Measurements from ENCODE around the gene GH2.
"Not testable (repeated sequence)": the region's sequence is repeated elsewhere in the genome, so short reads cannot be mapped to it uniquely, and the experiment has no call there.

The GH2 gene

GRCh38 chr17:63911041-63911635 is 29.4 kb upstream of the GH2 start, which contains the start of gene CSHL1:
CSHL1 (minus strand) TSS chr17:63911258; CDS start chr17:63911196, 62 bp downstream.
- DNase-seq (ENCODE audit: low spot score), result no peak

- DNase-seq (ENCODE audit: low spot score), result no peak
Observed at GRCh38 chr17:63910096-63910495, 28.4 kb upstream of the GH2 start.

GRCh38 chr17:63909586-63909985 is 27.8 kb upstream of the GH2 start:
- not testable (repeated sequence) for DNase-seq (ENCODE audit: low spot score)

GRCh38 chr17:63907161-63907778 is 25.5 kb upstream of the GH2 start:
- not testable (repeated sequence) for DNase-seq (ENCODE audit: low spot score)

- DNase-seq (ENCODE audit: low spot score), result not testable (repeated sequence)
Observed at GRCh38 chr17:63904796-63905195, 23.1 kb upstream of the GH2 start.

GRCh38 chr17:63903787-63904201 is 22.1 kb upstream of the GH2 start:
- not testable (repeated sequence) for DNase-seq (ENCODE audit: low spot score)

- DNase-seq (ENCODE audit: low spot score), result not testable (repeated sequence)
Observed at GRCh38 chr17:63901971-63902370, 20.2 kb upstream of the GH2 start.

GRCh38 chr17:63898899-63899798 is 17.4 kb upstream of the GH2 start:
- DNase-seq (ENCODE audit: low spot score), result not testable (repeated sequence)

GRCh38 chr17:63896524-63897354 is 15.0 kb upstream of the GH2 start, which contains the start of gene CSH1:
CSH1 (minus strand) TSS chr17:63896574; CDS start chr17:63896511, 63 bp downstream.
- DNase-seq (ENCODE audit: low spot score), result not testable (repeated sequence)

- not testable (repeated sequence) for DNase-seq (ENCODE audit: low spot score)
Observed at GRCh38 chr17:63894821-63895220, 13.1 kb upstream of the GH2 start.

GRCh38 chr17:63894021-63894420 is 12.3 kb upstream of the GH2 start:
- not testable (repeated sequence) for DNase-seq (ENCODE audit: low spot score)

GRCh38 chr17:63892316-63893037 is 10.7 kb upstream of the GH2 start:
- DNase-seq (ENCODE audit: low spot score), result not testable (repeated sequence)

- peak; percentile 29 for DNase-seq (ENCODE audit: low spot score)
Observed at GRCh38 chr17:63889026-63889848, 7.5 kb upstream of the GH2 start.

GRCh38 chr17:63885119-63885518 is 3.4 kb upstream of the GH2 start:
- DNase-seq (ENCODE audit: low spot score), result not testable (repeated sequence)

- not testable (repeated sequence) for DNase-seq (ENCODE audit: low spot score)
Observed at GRCh38 chr17:63882626-63883126, 932 bp upstream of the GH2 start.

- DNase-seq (ENCODE audit: low spot score), result not testable (repeated sequence)
Observed at GRCh38 chr17:63881337-63881736, 407 bp downstream of the GH2 start.

GRCh38 chr17:63880706-63881105 is 1.0 kb downstream of the GH2 start:
- DNase-seq (ENCODE audit: low spot score), result no peak

- not testable (repeated sequence) for DNase-seq (ENCODE audit: low spot score)
Observed at GRCh38 chr17:63878413-63878812, 3.3 kb downstream of the GH2 start.

GRCh38 chr17:63874693-63875092 is 7.1 kb downstream of the GH2 start:
- DNase-seq (ENCODE audit: low spot score), result not testable (repeated sequence)

All from hematopoietic multipotent progenitor cell treated with erythropoietin and hydrocortisone succinate and interleukin-3 and kit ligand, for 15 days (in vitro differentiated cells).